ENCODE measurements around the gene GNG12. TPM values are rescaled to one million over a fixed set of nuclear protein-coding genes. Genes with fewer than 3 reads are reported as not detected.

GNG12 gene
- total and polyA plus RNA-seq, 2 experiments from 2014 or later, result 265 to 309 TPM

GRCh38 chr1:67688526-67689219 lies 144.6 kb downstream of the GNG12 start:
- H3K4me3 ChIP-seq, result peak overlapping the region; percentile 96
- H3K79me2 ChIP-seq (ENCODE audit: insufficient read depth), result peaks cover 33% of the 10 kb centered on the region
- in situ Hi-C loops (cut with MboI), result loop anchor here (10.0 kb wide), 2 partner anchors 66 to 124 kb away; no protein-coding TSS in a partner anchor

GRCh38 chr1:67687649-67688048 lies 145.6 kb downstream of the GNG12 start:
- in situ Hi-C loops (cut with MboI), result loop anchor here (10.0 kb wide), 2 partner anchors 67 to 123 kb away; no protein-coding TSS in a partner anchor
- H3K27ac ChIP-seq, result peak overlapping the region; percentile 97
- WGBS, 2 experiments (ENCODE audit: low coverage in 1 of 2, low lambda C conversion rate in 2 of 2, missing lambda C conversion rate in 2 of 2), result 14 to 20% methylated on average over 4 of the region's 4 CpGs

More at GRCh38 chr1:67688526-67689219, 144.6 kb downstream of the GNG12 start:
- Histone ChIP-seq H3K4me2 (ENCODE audit: unreplicated experiment) (peak overlapping the region; percentile 96), H3K27me3 (replicated peaks; ENCODE audit: insufficient read depth) (no peaks in the 10 kb centered on the region), H3K4me1 (ENCODE audit: insufficient read depth) (peaks cover 28% of the 10 kb centered on the region), H2AFZ (no peak overlapping the region), H4K20me1 (ENCODE audit: insufficient read depth) (no peaks in the 10 kb centered on the region), H3K9ac (peak overlapping the region; percentile 96), H3K9me2 (ENCODE audit: insufficient read depth) (no peaks in the 10 kb centered on the region), H3F3A (ENCODE audit: insufficient read depth) (peaks cover 62% of the 10 kb centered on the region), H3K9me3 (ENCODE audit: low read depth) (no peaks in the 10 kb centered on the region), H3K27ac (peak overlapping the region; percentile 97), H3K36me3 (ENCODE audit: low read depth) (peaks cover 26% of the 10 kb centered on the region)
- DNase-seq, result no peak
- 84 to 98% methylated on average over 3 of the region's 3 CpGs for WGBS, 2 experiments (ENCODE audit: low coverage in 1 of 2, low lambda C conversion rate in 2 of 2, missing lambda C conversion rate in 2 of 2)
- TF ChIP-seq EZH2 (IDR thresholded peaks at IDR 0.05; ENCODE audit: insufficient read depth, poor library complexity, severe bottlenecking), result no peak
- TF ChIP-seq EZH2phosphoT487 (IDR thresholded peaks at IDR 0.05; ENCODE audit: insufficient read depth, low read depth), result no peak

GRCh38 chr1:67687198-67687545 lies 146.1 kb downstream of the GNG12 start:
- TF ChIP-seq EZH2phosphoT487 (IDR thresholded peaks at IDR 0.05; ENCODE audit: insufficient read depth, low read depth) (no peak), EZH2 (IDR thresholded peaks at IDR 0.05; ENCODE audit: insufficient read depth, poor library complexity, severe bottlenecking) (no peak)
- DNase-seq, result peak; percentile 24
- peak overlapping the region; percentile 96 for H3K9ac ChIP-seq
- peak overlapping the region; percentile 96 for H3K4me2 ChIP-seq (ENCODE audit: unreplicated experiment)
- peaks cover 41% of the 10 kb centered on the region for H3K4me1 ChIP-seq (ENCODE audit: insufficient read depth)
- in situ Hi-C loops (cut with MboI), result loop anchor here (10.0 kb wide), 2 partner anchors 68 to 122 kb away; no protein-coding TSS in a partner anchor
- no peak overlapping the region for H2AFZ ChIP-seq
- no peaks in the 10 kb centered on the region for H3K9me2 ChIP-seq (ENCODE audit: insufficient read depth)
- H3F3A ChIP-seq (ENCODE audit: insufficient read depth), result peaks cover 74% of the 10 kb centered on the region
- H3K4me3 ChIP-seq, result peak overlapping the region; percentile 96
- peaks cover 33% of the 10 kb centered on the region for H3K79me2 ChIP-seq (ENCODE audit: insufficient read depth)
- 61% methylated on average over 3 of the region's 3 CpGs for WGBS, 2 experiments (ENCODE audit: low coverage in 1 of 2, low lambda C conversion rate in 2 of 2, missing lambda C conversion rate in 2 of 2)
- no peaks in the 10 kb centered on the region for H3K9me3 ChIP-seq (ENCODE audit: low read depth)
- H3K36me3 ChIP-seq (ENCODE audit: low read depth), result peaks cover 26% of the 10 kb centered on the region
- H3K27ac ChIP-seq, result peak overlapping the region; percentile 97
- no peaks in the 10 kb centered on the region for H3K27me3 ChIP-seq (replicated peaks; ENCODE audit: insufficient read depth)
- no peaks in the 10 kb centered on the region for H4K20me1 ChIP-seq (ENCODE audit: insufficient read depth)

More at GRCh38 chr1:67687649-67688048, 145.6 kb downstream of the GNG12 start:
- Histone ChIP-seq H3K4me2 (ENCODE audit: unreplicated experiment) (peak overlapping the region; percentile 96), H3K27me3 (replicated peaks; ENCODE audit: insufficient read depth) (no peaks in the 10 kb centered on the region), H3K9me3 (ENCODE audit: low read depth) (no peaks in the 10 kb centered on the region), H3F3A (ENCODE audit: insufficient read depth) (peaks cover 72% of the 10 kb centered on the region), H3K36me3 (ENCODE audit: low read depth) (peaks cover 26% of the 10 kb centered on the region), H3K79me2 (ENCODE audit: insufficient read depth) (peaks cover 33% of the 10 kb centered on the region), H3K4me1 (ENCODE audit: insufficient read depth) (peaks cover 38% of the 10 kb centered on the region), H4K20me1 (ENCODE audit: insufficient read depth) (no peaks in the 10 kb centered on the region), H3K9ac (peak overlapping the region; percentile 96), H3K9me2 (ENCODE audit: insufficient read depth) (no peaks in the 10 kb centered on the region), H3K4me3 (peak overlapping the region; percentile 96), H2AFZ (no peak overlapping the region)
- TF ChIP-seq EZH2 (IDR thresholded peaks at IDR 0.05; ENCODE audit: insufficient read depth, poor library complexity, severe bottlenecking) (no peak), EZH2phosphoT487 (IDR thresholded peaks at IDR 0.05; ENCODE audit: insufficient read depth, low read depth) (no peak)
- peak; percentile 84 for DNase-seq

- Histone ChIP-seq H3K4me2 (ENCODE audit: unreplicated experiment) (peak overlapping the region; percentile 96), H2AFZ (no peak overlapping the region), H3K27ac (peak overlapping the region; percentile 97), H3K9me3 (ENCODE audit: low read depth) (no peaks in the 10 kb centered on the region), H3F3A (ENCODE audit: insufficient read depth) (peaks cover 69% of the 10 kb centered on the region), H3K4me1 (ENCODE audit: insufficient read depth) (peaks cover 46% of the 10 kb centered on the region), H3K27me3 (replicated peaks; ENCODE audit: insufficient read depth) (no peaks in the 10 kb centered on the region), H3K79me2 (ENCODE audit: insufficient read depth) (peaks cover 33% of the 10 kb centered on the region), H3K4me3 (peak overlapping the region; percentile 96), H3K36me3 (ENCODE audit: low read depth) (peaks cover 26% of the 10 kb centered on the region), H3K9me2 (ENCODE audit: insufficient read depth) (no peaks in the 10 kb centered on the region), H3K9ac (peak overlapping the region; percentile 96), H4K20me1 (ENCODE audit: insufficient read depth) (no peaks in the 10 kb centered on the region)
- TF ChIP-seq EZH2phosphoT487 (IDR thresholded peaks at IDR 0.05; ENCODE audit: insufficient read depth, low read depth) (no peak), EZH2 (IDR thresholded peaks at IDR 0.05; ENCODE audit: insufficient read depth, poor library complexity, severe bottlenecking) (no peak)
- WGBS, 2 experiments (ENCODE audit: low coverage in 1 of 2, low lambda C conversion rate in 2 of 2, missing lambda C conversion rate in 2 of 2), result 1% methylated on average over 42 to 43 of the region's 43 CpGs
- peak; percentile 99 for DNase-seq
- in situ Hi-C loops (cut with MboI), result loop anchor here (10.0 kb wide), 2 partner anchors 68 to 122 kb away; no protein-coding TSS in a partner anchor
Observed at GRCh38 chr1:67686267-67687197, 146.7 kb downstream of the GNG12 start.
